ENCODE results near the gene NKG7. TPM values are rescaled to one million over a fixed set of nuclear protein-coding genes. Genes with fewer than 3 reads are reported as not detected.

Gene NKG7
- total RNA-seq, 2 experiments from 2014 or later, result 835 to 848 TPM

- CTCF ChIA-PET, result interaction anchor here (1.2 kb wide), 1 partner anchor 12 kb away, joined by 3 read pairs; no protein-coding TSS in a partner anchor
- POLR2A ChIA-PET, result no interaction called here
Observed at GRCh38 chr19:51346742-51347141, 25.7 kb downstream of the NKG7 start.

GRCh38 chr19:51345076-51345620 lies 27.3 kb downstream of the NKG7 start:
- CTCF ChIA-PET, result no interaction called here
- POLR2A ChIA-PET, result no interaction called here

- POLR2A ChIA-PET, result no interaction called here
- CTCF ChIA-PET, result interaction anchor here (2.1 kb wide), 1 partner anchor 51 kb away, joined by 5 read pairs; no protein-coding TSS in a partner anchor
Observed at GRCh38 chr19:51342631-51343569, 29.6 kb downstream of the NKG7 start.

- CTCF ChIA-PET, result interaction anchor here (0.5 to 2.1 kb wide), 4 partner anchors 7 to 52 kb away, joined by 3 to 5 read pairs (median 4); no protein-coding TSS in a partner anchor
- POLR2A ChIA-PET, result interaction anchor here (0.7 kb wide), 1 partner anchor 26 kb away, joined by 3 read pairs; no protein-coding TSS in a partner anchor
Observed at GRCh38 chr19:51341976-51342580, 30.4 kb downstream of the NKG7 start, which contains the start of gene VSIG10L. TSS of gene VSIG10L (minus strand) at chr19:51342139. CDS start at chr19:51342124, 15 bp downstream.

GRCh38 chr19:51341066-51341465 lies 31.4 kb downstream of the NKG7 start:
- POLR2A ChIA-PET, result interaction anchor here (0.7 kb wide), 1 partner anchor 27 kb away, joined by 3 read pairs; no protein-coding TSS in a partner anchor
- CTCF ChIA-PET, result interaction anchor here (0.5 to 1.7 kb wide), 6 partner anchors 8 to 101 kb away, joined by 3 to 5 read pairs (median 3); no protein-coding TSS in a partner anchor

GRCh38 chr19:51339687-51340656 lies 32.5 kb downstream of the NKG7 start:
- ChIA-PET CTCF (interaction anchor here (0.5 to 1.7 kb wide), 12 partner anchors 22 to 175 kb away, joined by 3 to 5 read pairs (median 3); partner anchors contain the start of gene ETFB), POLR2A (interaction anchor here (0.6 to 1.0 kb wide), 5 partner anchors 13 to 56 kb away, joined by 3 to 7 read pairs (median 5); partner anchors contain the start of gene NKG7)

- CTCF ChIA-PET, result interaction anchor here (0.9 to 1.4 kb wide), 5 partner anchors 26 to 176 kb away, joined by 3 to 5 read pairs (median 4); partner anchors contain the start of gene ETFB
- POLR2A ChIA-PET, result interaction anchor here (0.6 to 1.0 kb wide), 5 partner anchors 12 to 56 kb away, joined by 3 to 7 read pairs (median 5); partner anchors contain the start of gene NKG7
Observed at GRCh38 chr19:51339313-51339686, 33.2 kb downstream of the NKG7 start.

- POLR2A ChIA-PET, result interaction anchor here (1.0 kb wide), 2 partner anchors 29 to 57 kb away, joined by 4 to 5 read pairs; no protein-coding TSS in a partner anchor
- CTCF ChIA-PET, result interaction anchor here (0.7 to 1.4 kb wide), 6 partner anchors 27 to 176 kb away, joined by 3 to 5 read pairs (median 4); partner anchors contain the start of gene ETFB
Observed at GRCh38 chr19:51338563-51339312, 33.7 kb downstream of the NKG7 start.

- ChIA-PET CTCF (interaction anchor here (0.7 kb wide), 1 partner anchor 97 kb away, joined by 3 read pairs; no protein-coding TSS in a partner anchor), POLR2A (no interaction called here)
Observed at GRCh38 chr19:51337861-51338562, 34.4 kb downstream of the NKG7 start.

GRCh38 chr19:51337141-51337860 lies 35.2 kb downstream of the NKG7 start:
- ChIA-PET POLR2A (no interaction called here), CTCF (interaction anchor here (0.6 to 1.4 kb wide), 2 partner anchors 11 to 320 kb away, joined by 3 read pairs; no protein-coding TSS in a partner anchor)

GRCh38 chr19:51333836-51334460 lies 38.5 kb downstream of the NKG7 start:
- POLR2A ChIA-PET, result no interaction called here
- CTCF ChIA-PET, result no interaction called here

- ChIA-PET POLR2A (no interaction called here), CTCF (no interaction called here)
Observed at GRCh38 chr19:51331716-51332115, 40.7 kb downstream of the NKG7 start.

- POLR2A ChIA-PET, result no interaction called here
- CTCF ChIA-PET, result no interaction called here
Observed at GRCh38 chr19:51331193-51331592, 41.3 kb downstream of the NKG7 start.

GRCh38 chr19:51330366-51330765 lies 42.1 kb downstream of the NKG7 start:
- ChIA-PET POLR2A (interaction anchor here (0.6 kb wide), 1 partner anchor 1731 kb away, joined by 3 read pairs; no protein-coding TSS in a partner anchor), CTCF (no interaction called here)

- ChIA-PET POLR2A (interaction anchor here (0.7 kb wide), 1 partner anchor 14 kb away, joined by 3 read pairs; no protein-coding TSS in a partner anchor), CTCF (no interaction called here)
Observed at GRCh38 chr19:51329411-51329810, 43.0 kb downstream of the NKG7 start.

Measured in activated CD8-positive, alpha-beta memory T cell treated with anti-CD3 and anti-CD28 coated beads for 36 hours (primary cell).